Pons (tissue), 1 donor: ENCODE data around the gene SRSF11.
"Not testable (repeated sequence)": the region's sequence is repeated elsewhere in the genome, so short reads cannot be mapped to it uniquely, and the experiment has no call there.

Experiments used
- DNase-seq: peaks from one replicate; pipeline ENCODE4 v3.0.0-alpha.2; 2016; ENCODE audit warnings: low spot score

The SRSF11 gene

GRCh38 chr1:70221238-70222121, at the start of gene SRSF11:
Gene SRSF11, plus strand, starts transcription at chr1:70221380. Its CDS starts 257 bp downstream, at chr1:70221637.
- DNase-seq: peak; percentile 85

GRCh38 chr1:70171512-70171911, 49.7 kb upstream of the SRSF11 start:
- DNase-seq: no peak

- not testable (repeated sequence) for DNase-seq
Observed at GRCh38 chr1:70185181-70185580, 36.0 kb upstream of the SRSF11 start.

GRCh38 chr1:70188522-70188921, 32.7 kb upstream of the SRSF11 start:
- DNase-seq: no peak

GRCh38 chr1:70190180-70190579, 31.0 kb upstream of the SRSF11 start:
- no peak for DNase-seq

GRCh38 chr1:70192446-70192845, 28.7 kb upstream of the SRSF11 start:
- DNase-seq: not testable (repeated sequence)

GRCh38 chr1:70194601-70195000, 26.6 kb upstream of the SRSF11 start:
- no peak for DNase-seq

GRCh38 chr1:70195342-70195741, 25.8 kb upstream of the SRSF11 start:
- no peak for DNase-seq

GRCh38 chr1:70196333-70196732, 24.8 kb upstream of the SRSF11 start:
- DNase-seq: no peak

GRCh38 chr1:70200065-70200464, 21.1 kb upstream of the SRSF11 start:
- no peak for DNase-seq

GRCh38 chr1:70202173-70202758, 18.9 kb upstream of the SRSF11 start:
- no peak for DNase-seq

GRCh38 chr1:70204139-70204538, 17.0 kb upstream of the SRSF11 start:
- no peak for DNase-seq

- DNase-seq: no peak
Observed at GRCh38 chr1:70204600-70204999, 16.6 kb upstream of the SRSF11 start.

GRCh38 chr1:70205071-70205433, 16.1 kb upstream of the SRSF11 start:
- no peak for DNase-seq

- DNase-seq: peak; percentile 95
Observed at GRCh38 chr1:70205434-70206118, 15.6 kb upstream of the SRSF11 start, which contains the start of gene LRRC40. Gene LRRC40, minus strand, starts transcription at chr1:70205579. Its CDS starts 39 bp downstream, at chr1:70205540.

- DNase-seq: not testable (repeated sequence)
Observed at GRCh38 chr1:70206833-70207232, 14.3 kb upstream of the SRSF11 start.

- DNase-seq: no peak
Observed at GRCh38 chr1:70207492-70207891, 13.7 kb upstream of the SRSF11 start.

GRCh38 chr1:70208292-70208691, 12.9 kb upstream of the SRSF11 start:
- no peak for DNase-seq

GRCh38 chr1:70210820-70211219, 10.4 kb upstream of the SRSF11 start:
- DNase-seq: no peak

GRCh38 chr1:70211541-70211940, 9.6 kb upstream of the SRSF11 start:
- no peak for DNase-seq

- DNase-seq: no peak
Observed at GRCh38 chr1:70220015-70220414, 1.2 kb upstream of the SRSF11 start.

GRCh38 chr1:70220517-70221237, 503 bp upstream of the SRSF11 start:
- DNase-seq: no peak
